Neural progenitor cell (in vitro differentiated cells): ENCODE data around the gene RNF41.

Experiments used
- EZH2 ChIP-seq: fragments of 200-600 bp; sonication (generic); IDR thresholded peaks from 2 replicates; pipeline ENCODE4 v1.6.1; 2017; ENCODE audit warnings: antibody characterized with exemption, mild to moderate bottlenecking, moderate library complexity
- TF ChIP-seq, protein P1 (sequence below): fragments of 200-600 bp; sonication (generic); IDR thresholded peaks from 2 replicates; pipeline ENCODE4 v1.5.1; 2017; ENCODE audit warnings: antibody characterized with exemption, mild to moderate bottlenecking

- TF ChIP-seq, protein P1, sequence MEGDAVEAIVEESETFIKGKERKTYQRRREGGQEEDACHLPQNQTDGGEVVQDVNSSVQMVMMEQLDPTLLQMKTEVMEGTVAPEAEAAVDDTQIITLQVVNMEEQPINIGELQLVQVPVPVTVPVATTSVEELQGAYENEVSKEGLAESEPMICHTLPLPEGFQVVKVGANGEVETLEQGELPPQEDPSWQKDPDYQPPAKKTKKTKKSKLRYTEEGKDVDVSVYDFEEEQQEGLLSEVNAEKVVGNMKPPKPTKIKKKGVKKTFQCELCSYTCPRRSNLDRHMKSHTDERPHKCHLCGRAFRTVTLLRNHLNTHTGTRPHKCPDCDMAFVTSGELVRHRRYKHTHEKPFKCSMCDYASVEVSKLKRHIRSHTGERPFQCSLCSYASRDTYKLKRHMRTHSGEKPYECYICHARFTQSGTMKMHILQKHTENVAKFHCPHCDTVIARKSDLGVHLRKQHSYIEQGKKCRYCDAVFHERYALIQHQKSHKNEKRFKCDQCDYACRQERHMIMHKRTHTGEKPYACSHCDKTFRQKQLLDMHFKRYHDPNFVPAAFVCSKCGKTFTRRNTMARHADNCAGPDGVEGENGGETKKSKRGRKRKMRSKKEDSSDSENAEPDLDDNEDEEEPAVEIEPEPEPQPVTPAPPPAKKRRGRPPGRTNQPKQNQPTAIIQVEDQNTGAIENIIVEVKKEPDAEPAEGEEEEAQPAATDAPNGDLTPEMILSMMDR: no peak
- no peak for TF ChIP-seq EZH2
These were observed 57.4 kb downstream of the RNF41 start for GRCh38 chr12:56164345-56164729.
